HL-60 (cell line): ENCODE data around the gene GLIS1.

Experiments
- DNase-seq, 2 experiments: peaks; one replicate each; pipeline ENCODE4 v3.0.0-alpha.2; 2010 to 2020; ENCODE audit warnings: low read depth in 1 of 2, low spot score in 1 of 2
- H3K27ac ChIP-seq: fragments of 250-450 bp; sonication (Bioruptor Pico); replicated peaks from 2 replicates; pipeline ENCODE4 v1.5.1; 2020; ENCODE audit warnings: mild to moderate bottlenecking, moderate library complexity
- H3K27me3 ChIP-seq: fragments of 250-450 bp; sonication (Bioruptor Pico); 2 replicates; pipeline ENCODE4 v1.5.1; 2021; ENCODE audit warnings: mild to moderate bottlenecking, moderate library complexity; ENCODE audit not compliant: insufficient read depth, poor library complexity, severe bottlenecking
- H3K4me3 ChIP-seq: replicated peaks from 2 replicates; pipeline ENCODE4 v1.5.1; 2011; ENCODE audit warnings: mild to moderate bottlenecking, control low read depth, low read length; ENCODE audit not compliant: insufficient read depth
- CTCF ChIP-seq: IDR thresholded peaks from one replicate; pipeline ENCODE4 v1.5.1; 2011; ENCODE audit warnings: low read length, control low read depth, inconsistent platforms; ENCODE audit not compliant: insufficient read depth
- GABPA ChIP-seq: IDR thresholded peaks from 2 replicates; pipeline ENCODE4 v1.6.1; 2012; ENCODE audit warnings: low read depth
- POLR2AphosphoS5 ChIP-seq: IDR thresholded peaks from 2 replicates; pipeline ENCODE4 v1.6.1; 2012; ENCODE audit warnings: low read depth
- REST ChIP-seq: IDR thresholded peaks from 2 replicates; pipeline ENCODE4 v1.6.1; 2012; ENCODE audit warnings: low read depth; ENCODE audit not compliant: insufficient replicate concordance
- SPI1 ChIP-seq: IDR thresholded peaks from 2 replicates; pipeline ENCODE4 v1.6.1; 2012; ENCODE audit warnings: low read depth, mild to moderate bottlenecking, borderline replicate concordance

GLIS1 gene

GRCh38 chr1:53702341-53702740 lies 36.6 kb downstream of the GLIS1 start:
- Histone ChIP-seq H3K4me3 (no peak overlapping the region), H3K27ac (no peak overlapping the region), H3K27me3 (peaks cover 12% of the 10 kb centered on the region)
- TF ChIP-seq GABPA, result no peak
- TF ChIP-seq POLR2AphosphoS5, result no peak
- no peak for TF ChIP-seq CTCF
- no peak for TF ChIP-seq REST
- TF ChIP-seq SPI1, result no peak
- no peak for DNase-seq

GRCh38 chr1:53700776-53701175 lies 38.2 kb downstream of the GLIS1 start:
- Histone ChIP-seq H3K27me3 (peaks cover 5% of the 10 kb centered on the region), H3K4me3 (no peak overlapping the region), H3K27ac (no peak overlapping the region)
- TF ChIP-seq CTCF (no peak), GABPA (no peak), SPI1 (no peak), REST (no peak), POLR2AphosphoS5 (no peak)
- no peak for DNase-seq

- H3K27me3 ChIP-seq, result peaks cover 2% of the 10 kb centered on the region
- H3K27ac ChIP-seq, result no peak overlapping the region
- no peak overlapping the region for H3K4me3 ChIP-seq
- no peak for DNase-seq
- TF ChIP-seq REST, result no peak
- no peak for TF ChIP-seq SPI1
- no peak for TF ChIP-seq GABPA
- TF ChIP-seq CTCF, result no peak
- no peak for TF ChIP-seq POLR2AphosphoS5
These were observed 39.0 kb downstream of the GLIS1 start for GRCh38 chr1:53699981-53700380.
